ENCODE data around the gene ZNF213. TPM values are rescaled to one million over a fixed set of nuclear protein-coding genes. Genes with fewer than 3 reads are reported as not detected.

ZNF213 gene
- total RNA-seq, 1 donor from 2014 or later, result 5.6 TPM

DNA sequence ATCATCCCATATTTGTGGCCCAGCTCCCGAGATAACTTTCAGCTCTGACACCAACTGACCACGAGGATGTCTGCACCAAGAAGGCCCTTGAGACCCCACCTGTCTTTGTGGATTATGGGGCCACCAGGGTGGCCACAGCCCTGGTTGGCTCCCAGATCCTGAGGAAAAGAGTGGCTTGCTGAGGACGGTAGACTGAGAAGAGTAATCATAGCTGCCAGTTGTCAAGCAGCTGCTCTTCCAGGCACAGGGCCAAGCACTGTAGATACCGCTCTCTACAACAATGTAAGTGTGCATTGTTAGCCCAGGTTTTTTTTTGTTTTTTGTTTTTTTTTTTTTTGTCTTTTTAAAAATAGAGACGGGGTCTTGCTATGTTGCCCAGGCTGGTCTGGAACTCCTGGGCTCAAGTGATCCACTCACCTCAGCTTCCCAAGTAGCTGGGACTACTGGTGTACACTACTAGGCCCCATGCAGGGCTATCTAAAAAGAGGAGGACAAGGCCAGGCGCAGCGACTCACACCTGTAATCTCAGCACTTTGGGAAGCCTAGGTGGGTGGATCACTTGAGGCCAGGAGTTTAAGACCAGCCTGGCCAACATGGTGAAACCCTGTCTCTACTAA lies 12.9 kb upstream of the ZNF213 start:
- POLR2A ChIA-PET, result interaction anchor here (0.6 to 2.1 kb wide), 4 partner anchors 9 to 98 kb away, joined by 3 to 9 read pairs (median 4); partner anchors contain the start of gene ZNF213
- ATAC-seq (ENCODE audit: low read depth) (no peak), DNase-seq (no peak)
- H3K27ac Mint-ChIP-seq, result no peak overlapping the region
- CTCF ChIA-PET, result interaction anchor here (1.3 kb wide), 1 partner anchor 10 kb away, joined by 3 read pairs; no protein-coding TSS in a partner anchor
- H3K27me3 Mint-ChIP-seq, result no peaks in the 10 kb centered on the region
- H3K4me1 Mint-ChIP-seq, result peaks cover 21% of the 10 kb centered on the region
- TF ChIP-seq, protein P1, sequence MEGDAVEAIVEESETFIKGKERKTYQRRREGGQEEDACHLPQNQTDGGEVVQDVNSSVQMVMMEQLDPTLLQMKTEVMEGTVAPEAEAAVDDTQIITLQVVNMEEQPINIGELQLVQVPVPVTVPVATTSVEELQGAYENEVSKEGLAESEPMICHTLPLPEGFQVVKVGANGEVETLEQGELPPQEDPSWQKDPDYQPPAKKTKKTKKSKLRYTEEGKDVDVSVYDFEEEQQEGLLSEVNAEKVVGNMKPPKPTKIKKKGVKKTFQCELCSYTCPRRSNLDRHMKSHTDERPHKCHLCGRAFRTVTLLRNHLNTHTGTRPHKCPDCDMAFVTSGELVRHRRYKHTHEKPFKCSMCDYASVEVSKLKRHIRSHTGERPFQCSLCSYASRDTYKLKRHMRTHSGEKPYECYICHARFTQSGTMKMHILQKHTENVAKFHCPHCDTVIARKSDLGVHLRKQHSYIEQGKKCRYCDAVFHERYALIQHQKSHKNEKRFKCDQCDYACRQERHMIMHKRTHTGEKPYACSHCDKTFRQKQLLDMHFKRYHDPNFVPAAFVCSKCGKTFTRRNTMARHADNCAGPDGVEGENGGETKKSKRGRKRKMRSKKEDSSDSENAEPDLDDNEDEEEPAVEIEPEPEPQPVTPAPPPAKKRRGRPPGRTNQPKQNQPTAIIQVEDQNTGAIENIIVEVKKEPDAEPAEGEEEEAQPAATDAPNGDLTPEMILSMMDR (IDR thresholded peaks at IDR 0.05), result no peak
- H3K4me3 Mint-ChIP-seq, result no peak overlapping the region
- peaks cover 5% of the 10 kb centered on the region for H3K36me3 Mint-ChIP-seq (ENCODE audit: low read depth)
- no peaks in the 10 kb centered on the region for H3K9me3 Mint-ChIP-seq
- intact Hi-C loops (cut with micrococcal nuclease), result loop anchor here (5.0 kb wide), 1 partner anchor 100 kb away; the partner anchor contains the start of genes HCFC1R1, THOC6 and TNFRSF12A

DNA sequence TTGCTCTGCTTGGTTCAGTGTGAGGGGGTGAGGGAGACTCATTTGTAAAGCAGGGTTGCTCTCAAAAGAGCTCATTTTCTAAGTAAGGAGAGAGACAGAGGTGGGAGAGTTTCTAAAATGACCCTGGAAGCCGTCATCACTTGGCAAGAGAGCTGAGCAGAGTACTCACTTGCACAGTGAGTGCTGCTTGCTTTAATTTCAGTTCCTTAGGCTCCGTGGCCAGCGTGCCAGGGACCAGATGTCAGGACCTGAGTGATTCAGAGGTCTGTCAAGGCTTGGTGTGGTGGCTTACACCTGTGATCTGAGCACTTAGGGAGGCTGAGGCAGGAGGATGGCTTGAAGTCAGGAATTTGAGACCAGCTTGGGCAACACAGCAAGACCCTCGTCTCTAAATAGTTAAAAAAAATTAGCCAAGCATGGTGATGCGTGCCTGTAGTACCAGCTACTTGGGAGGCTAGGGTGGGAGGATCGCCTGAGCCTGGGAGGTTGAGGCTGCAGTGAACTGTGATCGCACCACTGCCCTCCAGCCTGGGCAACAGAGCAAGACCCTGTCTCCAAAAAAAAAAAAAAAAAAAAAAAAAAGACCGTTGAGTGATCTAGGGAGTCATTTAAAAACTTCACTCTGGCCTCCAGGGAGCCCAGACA lies 11.8 kb upstream of the ZNF213 start:
- ChIA-PET POLR2A (interaction anchor here (0.8 to 2.1 kb wide), 4 partner anchors 10 to 17 kb away, joined by 3 to 9 read pairs (median 4); partner anchors contain the start of gene ZNF213), CTCF (interaction anchor here (1.3 kb wide), 1 partner anchor 8 kb away, joined by 3 read pairs; no protein-coding TSS in a partner anchor)
- ATAC-seq (ENCODE audit: low read depth) (no peak), DNase-seq (no peak)
- H3K4me3 Mint-ChIP-seq, result peak overlapping the region; percentile 98
- TF ChIP-seq, protein P1 (IDR thresholded peaks at IDR 0.05), result no peak
- peak overlapping the region; percentile 80 for H3K27ac Mint-ChIP-seq
- no peaks in the 10 kb centered on the region for H3K9me3 Mint-ChIP-seq
- intact Hi-C loops (cut with micrococcal nuclease), result loop anchor here (5.0 kb wide), 1 partner anchor 101 kb away; the partner anchor contains the start of genes HCFC1R1, THOC6 and TNFRSF12A
- no peaks in the 10 kb centered on the region for H3K27me3 Mint-ChIP-seq
- peaks cover 5% of the 10 kb centered on the region for H3K36me3 Mint-ChIP-seq (ENCODE audit: low read depth)
- H3K4me1 Mint-ChIP-seq, result peaks cover 26% of the 10 kb centered on the region

DNA sequence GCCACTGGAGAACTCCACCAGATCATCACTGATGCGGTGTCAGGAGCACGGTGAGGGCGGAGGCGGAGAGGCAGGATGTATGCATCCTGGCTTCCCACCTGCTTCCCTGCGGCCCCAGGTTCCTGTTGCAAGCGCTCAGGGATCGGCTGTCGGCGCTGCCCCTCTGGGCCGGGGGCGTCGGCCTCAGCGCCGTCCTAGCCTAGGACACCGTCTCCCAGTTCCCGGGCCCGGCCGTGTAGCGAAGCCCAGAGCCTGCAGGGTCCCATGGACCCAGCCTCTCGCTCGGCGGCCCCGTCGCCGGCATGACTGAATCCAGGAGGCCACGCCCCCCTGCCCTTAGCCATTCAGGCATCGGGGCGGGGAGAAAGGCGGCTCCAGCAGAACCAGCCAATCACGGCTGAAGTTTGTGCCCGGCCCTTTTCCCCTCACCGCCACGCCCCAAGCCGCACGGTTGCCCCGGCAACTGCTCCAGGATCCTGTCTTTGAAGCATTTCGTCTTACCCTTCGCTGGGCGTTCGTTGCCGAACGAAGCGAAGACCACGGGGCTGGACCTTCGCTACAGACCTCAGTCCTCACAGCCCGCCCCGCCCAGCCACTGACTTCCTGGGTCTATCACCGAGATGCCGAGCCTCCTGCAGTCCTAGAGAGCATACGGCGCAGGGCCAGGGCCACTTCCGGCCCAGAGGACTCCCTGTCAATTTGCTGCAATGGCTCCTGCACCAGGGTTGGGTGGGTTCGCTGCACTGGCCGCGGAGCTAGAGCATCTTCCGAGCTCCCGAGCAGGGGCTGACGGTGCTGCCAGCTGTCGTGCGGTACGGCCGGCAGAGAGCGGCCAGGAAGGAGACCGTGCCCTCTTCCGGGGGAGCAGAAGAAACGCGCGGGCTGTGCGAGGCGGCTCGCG lies 10.6 kb upstream of the ZNF213 start:
- TF ChIP-seq, protein P1 (IDR thresholded peaks at IDR 0.05), result no peak
- intact Hi-C loops (cut with micrococcal nuclease), result loop anchor here (1.0 to 5.0 kb wide), 4 partner anchors 10 to 102 kb away; partner anchors contain the start of genes HCFC1R1, THOC6 and TNFRSF12A
- CTCF ChIA-PET, result interaction anchor here (1.0 to 1.2 kb wide), 3 partner anchors 11 to 29 kb away, joined by 3 to 7 read pairs (median 3); partner anchors contain the start of gene ZNF213
- POLR2A ChIA-PET, result interaction anchor here (0.6 to 3.0 kb wide), 8 partner anchors 10 to 122 kb away, joined by 3 to 18 read pairs (median 6); partner anchors contain the start of gene ZNF213
- Mint-ChIP-seq H3K36me3 (ENCODE audit: low read depth) (peaks cover 5% of the 10 kb centered on the region), H3K4me1 (peaks cover 35% of the 10 kb centered on the region), H3K27me3 (no peaks in the 10 kb centered on the region), H3K4me3 (peak overlapping the region; percentile 98), H3K9me3 (no peaks in the 10 kb centered on the region), H3K27ac (peak overlapping the region; percentile 96)
- DNase-seq, result peak; percentile 93
- ATAC-seq (ENCODE audit: low read depth), result peak; percentile 90

DNA sequence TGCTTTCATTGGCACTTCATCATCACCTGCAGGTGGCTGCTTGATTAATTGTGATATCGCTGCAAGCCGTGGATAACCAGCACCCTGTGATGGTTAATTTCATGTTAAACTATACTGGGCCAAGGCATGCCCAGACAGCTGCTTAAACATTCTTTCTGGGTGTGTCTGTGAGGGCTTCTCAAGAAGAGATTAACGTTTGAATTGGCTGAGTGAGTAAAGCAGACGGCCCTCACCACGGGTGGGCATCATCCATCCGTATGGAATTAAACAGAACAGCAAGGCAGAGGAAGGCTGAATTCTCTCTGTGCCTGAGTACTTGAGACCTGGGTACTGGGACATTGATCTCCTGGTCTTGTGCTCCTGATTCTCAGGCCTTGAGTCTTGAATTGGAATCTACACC lies 7.1 kb upstream of the ZNF213 start:
- Mint-ChIP-seq H3K4me1 (peaks cover 41% of the 10 kb centered on the region), H3K9me3 (no peaks in the 10 kb centered on the region), H3K27ac (no peak overlapping the region), H3K27me3 (no peaks in the 10 kb centered on the region), H3K4me3 (no peak overlapping the region), H3K36me3 (ENCODE audit: low read depth) (peaks cover 17% of the 10 kb centered on the region)
- ChIA-PET CTCF (interaction anchor here (1.1 to 9.2 kb wide), 5 partner anchors 26 to 96 kb away, joined by 3 to 87 read pairs (median 56); no protein-coding TSS in a partner anchor), POLR2A (interaction anchor here (2.6 to 3.9 kb wide), 4 partner anchors 21 to 69 kb away, joined by 17 to 34 read pairs (median 27); partner anchors contain the start of gene ZSCAN10)
- no peak for DNase-seq
- ATAC-seq (ENCODE audit: low read depth), result no peak
- intact Hi-C loops (cut with micrococcal nuclease), result no loop called here
- TF ChIP-seq, protein P1 (IDR thresholded peaks at IDR 0.05), result no peak

Data from activated B cell treated with CpG ODN at 0.5 μM for 24 hours (primary cell).